H9 (cell line): ENCODE data around the gene ERVK3-1. TPM values are rescaled to one million over a fixed set of nuclear protein-coding genes. Genes with fewer than 3 reads are reported as not detected.

Experiments used
- DNase-seq: peaks from one replicate; pipeline ENCODE4 v3.0.0-alpha.2; 2017
- H2AFZ ChIP-seq: one replicate; pipeline ENCODE4 v1.6.1; 2013; ENCODE audit warnings: mild to moderate bottlenecking, low read length, control low read depth, moderate library complexity
- H2AK5ac ChIP-seq: 2 replicates; pipeline ENCODE4 v1.6.1; 2013; ENCODE audit warnings: low read length, control low read depth, mixed read lengths; ENCODE audit not compliant: insufficient read length
- H2BK120ac ChIP-seq: one replicate; pipeline ENCODE4 v1.6.1; 2013; ENCODE audit warnings: low read depth, mild to moderate bottlenecking, low read length, control low read depth, inconsistent platforms; ENCODE audit not compliant: poor library complexity, severe bottlenecking
- H2BK12ac ChIP-seq: 2 replicates; pipeline ENCODE4 v1.6.1; 2013; ENCODE audit warnings: low read length, control low read depth, mixed read lengths, low read depth; ENCODE audit not compliant: insufficient read length
- H2BK15ac ChIP-seq: 2 replicates; pipeline ENCODE4 v1.6.1; 2013; ENCODE audit warnings: low read depth, low read length, control low read depth
- H2BK20ac ChIP-seq: one replicate; pipeline ENCODE4 v1.6.1; 2013; ENCODE audit warnings: low read depth, mild to moderate bottlenecking, low read length, control low read depth, inconsistent platforms; ENCODE audit not compliant: poor library complexity, severe bottlenecking
- H2BK5ac ChIP-seq: 2 replicates; pipeline ENCODE4 v1.6.1; 2013; ENCODE audit warnings: low read length, control low read depth, mixed read lengths; ENCODE audit not compliant: insufficient read length
- H3K14ac ChIP-seq: 2 replicates; pipeline ENCODE4 v1.6.1; 2013; ENCODE audit warnings: low read length, control low read depth; ENCODE audit not compliant: insufficient read depth
- H3K18ac ChIP-seq: 2 replicates; pipeline ENCODE4 v1.6.1; 2013; ENCODE audit warnings: low read depth, mild to moderate bottlenecking, mixed read lengths, low read length, control low read depth; ENCODE audit not compliant: insufficient read length
- H3K23ac ChIP-seq: 2 replicates; pipeline ENCODE4 v1.6.1; 2013; ENCODE audit warnings: low read length, control low read depth, mixed read lengths, low read depth; ENCODE audit not compliant: insufficient read length
- H3K23me2 ChIP-seq: 2 replicates; pipeline ENCODE4 v1.6.1; 2013; ENCODE audit warnings: low read depth, mild to moderate bottlenecking, mixed read lengths, low read length, control low read depth; ENCODE audit not compliant: insufficient read length, poor library complexity, severe bottlenecking
- H3K27ac ChIP-seq: 2 replicates; pipeline ENCODE4 v1.5.1; 2013; ENCODE audit warnings: low read length, control low read depth, mixed read lengths, low read depth; ENCODE audit not compliant: insufficient read length
- H3K27me3 ChIP-seq: 2 replicates; pipeline ENCODE4 v1.6.1; 2013; ENCODE audit warnings: low read length, control low read depth, inconsistent platforms; ENCODE audit not compliant: insufficient read depth
- H3K4ac ChIP-seq: 2 replicates; pipeline ENCODE4 v1.6.1; 2013; ENCODE audit warnings: low read depth, mild to moderate bottlenecking, control low read depth, inconsistent platforms, low read length, moderate library complexity
- H3K4me1 ChIP-seq: 2 replicates; pipeline ENCODE4 v1.6.1; 2013; ENCODE audit warnings: low read length, control low read depth, inconsistent platforms; ENCODE audit not compliant: insufficient read depth
- H3K4me2 ChIP-seq: 2 replicates; pipeline ENCODE4 v1.6.1; 2013; ENCODE audit warnings: low read length, control low read depth, mixed read lengths; ENCODE audit not compliant: insufficient read length, insufficient read depth
- H3K56ac ChIP-seq: 2 replicates; pipeline ENCODE4 v1.6.1; 2013; ENCODE audit warnings: low read depth, mild to moderate bottlenecking, mixed read lengths, low read length, control low read depth; ENCODE audit not compliant: insufficient read length
- H3K79me1 ChIP-seq: 2 replicates; pipeline ENCODE4 v1.6.1; 2013; ENCODE audit warnings: low read depth, mild to moderate bottlenecking, moderate library complexity, low read length, control low read depth, inconsistent platforms; ENCODE audit not compliant: insufficient read depth, poor library complexity, severe bottlenecking
- H3K79me2 ChIP-seq: 2 replicates; pipeline ENCODE4 v1.6.1; 2013; ENCODE audit warnings: low read length, control low read depth, inconsistent platforms; ENCODE audit not compliant: insufficient read depth
- H3K9ac ChIP-seq: 2 replicates; pipeline ENCODE4 v1.6.1; 2013; ENCODE audit warnings: low read length, control low read depth, mixed read lengths; ENCODE audit not compliant: insufficient read length; ENCODE audit errors: extremely low read depth
- H3K9me3 ChIP-seq: one replicate; pipeline ENCODE4 v1.6.1; 2013; ENCODE audit warnings: low read depth, low read length, inconsistent platforms; ENCODE audit not compliant: control insufficient read depth
- H3T11ph ChIP-seq: one replicate; pipeline ENCODE4 v1.6.1; 2013; ENCODE audit warnings: mild to moderate bottlenecking, low read length, control low read depth, inconsistent platforms
- H4K20me1 ChIP-seq: one replicate; pipeline ENCODE4 v1.6.1; 2013; ENCODE audit not compliant: control insufficient read depth, insufficient read length, insufficient read depth
- H4K5ac ChIP-seq: 2 replicates; pipeline ENCODE4 v1.6.1; 2013; ENCODE audit warnings: low read depth, mild to moderate bottlenecking, mixed read lengths, low read length, control low read depth; ENCODE audit not compliant: insufficient read length
- H4K8ac ChIP-seq: replicated peaks from 2 replicates; pipeline ENCODE4 v1.6.1; 2013; ENCODE audit warnings: low read length, control low read depth, mixed read lengths, low read depth; ENCODE audit not compliant: insufficient read length
- H4K91ac ChIP-seq: 2 replicates; pipeline ENCODE4 v1.6.1; 2013; ENCODE audit warnings: low read depth, mild to moderate bottlenecking, moderate library complexity, mixed read lengths, low read length, control low read depth; ENCODE audit not compliant: insufficient read length
- H3K27ac Mint-ChIP-seq, 3 experiments: 2 replicates in 2 of 3; 3 replicates in 1 of 3; pipeline ENCODE4 v1.8.0; 2020 to 2021; ENCODE audit warnings: mixed read lengths in 3 of 3, mild to moderate bottlenecking in 1 of 3, moderate library complexity in 1 of 3
- H3K27me3 Mint-ChIP-seq: 2 replicates; pipeline ENCODE4 v1.8.0; 2021; ENCODE audit warnings: low read depth, mild to moderate bottlenecking, moderate library complexity, mixed read lengths
- H3K36me3 Mint-ChIP-seq, 3 experiments: 2 replicates in 2 of 3; 3 replicates in 1 of 3; pipeline ENCODE4 v1.8.0; 2020 to 2021; ENCODE audit warnings: low read depth in 3 of 3, mixed read lengths in 3 of 3; ENCODE audit not compliant: insufficient read depth in 1 of 3
- H3K4me1 Mint-ChIP-seq, 2 experiments: 2 replicates each; pipeline ENCODE4 v1.8.0; 2020; ENCODE audit warnings: mixed read lengths in 2 of 2
- H3K4me3 Mint-ChIP-seq, 2 experiments: 2 replicates in 1 of 2; 3 replicates in 1 of 2; pipeline ENCODE4 v1.8.0; 2020 to 2021; ENCODE audit warnings: mild to moderate bottlenecking in 2 of 2, mixed read lengths in 2 of 2, moderate library complexity in 1 of 2
- H3K9me3 Mint-ChIP-seq, 2 experiments: 2 replicates in 1 of 2; 3 replicates in 1 of 2; pipeline ENCODE4 v1.8.0; 2020; ENCODE audit warnings: mild to moderate bottlenecking in 2 of 2, mixed read lengths in 2 of 2, moderate library complexity in 1 of 2
- CTCF ChIP-seq: fragments of 200-600 bp; sonication (generic); conservative IDR thresholded peaks from 3 replicates; pipeline ENCODE4 v1.8.0; 2021; ENCODE audit warnings: antibody characterized with exemption, mild to moderate bottlenecking
- WGBS: extraction: QIAGEN DNeasy Blood & Tissue Kit; methylation state at CpG from one replicate; pipeline ENCODE4 v1.1.7; 2013; ENCODE audit warnings: missing lambda C conversion rate, low lambda C conversion rate, mixed read lengths; ENCODE audit not compliant: insufficient read length; ENCODE audit errors: extremely low coverage; 5-methylcytosine and 5-hydroxymethylcytosine counted together
- total RNA-seq: library from RNA; stranded (reverse); gene quantifications from 2 replicates; pipeline ENCODE4 v1.2.1, GENCODE V29; 2021

Gene ERVK3-1
- total RNA-seq, 1 experiment from 2014 or later = 43.7 TPM

GRCh38 chr19:58307736-58308135, 2.6 kb downstream of the ERVK3-1 start:
- Mint-ChIP-seq H3K36me3 (peaks cover 27 to 55% (median 34%) of the 10 kb centered on the region in 3 experiments), H3K27me3 (no peaks in the 10 kb centered on the region), H3K9me3 (no peaks in the 10 kb centered on the region), H3K4me1 (peaks cover 13 to 21% of the 10 kb centered on the region in 2 experiments), H3K4me3 (no peak overlapping the region; a peak in 1 of 5 replicates), H3K27ac (no peak overlapping the region)
- no CpG with 5 or more reads among the region's 4 CpGs for WGBS
- no peak overlapping the region for H4K91ac ChIP-seq
- H2BK15ac ChIP-seq = no peak overlapping the region
- H3K27ac ChIP-seq = no peak overlapping the region
- H2BK5ac ChIP-seq = no peak overlapping the region
- DNase-seq = no peak
- H3K56ac ChIP-seq = no peak overlapping the region
- H2BK20ac ChIP-seq = no peak overlapping the region
- H3K4me2 ChIP-seq = no peak overlapping the region
- no peak overlapping the region for H4K5ac ChIP-seq
- no peak overlapping the region for H2BK120ac ChIP-seq
- no peaks in the 10 kb centered on the region for H3K9me3 ChIP-seq
- peaks cover 4% of the 10 kb centered on the region for H3K23me2 ChIP-seq
- H3K27me3 ChIP-seq = no peaks in the 10 kb centered on the region
- H3K4me1 ChIP-seq = no peaks in the 10 kb centered on the region
- H3K14ac ChIP-seq = no peak overlapping the region
- no peaks in the 10 kb centered on the region for H3K79me1 ChIP-seq
- no peak overlapping the region for H2AFZ ChIP-seq
- no peak overlapping the region for H2AK5ac ChIP-seq
- no peak overlapping the region for H4K8ac ChIP-seq
- H3T11ph ChIP-seq = no peak overlapping the region
- H3K18ac ChIP-seq = no peak overlapping the region
- H3K79me2 ChIP-seq = no peaks in the 10 kb centered on the region
- H4K20me1 ChIP-seq = no peaks in the 10 kb centered on the region
- no peak overlapping the region for H3K4ac ChIP-seq
- TF ChIP-seq CTCF = no peak
- H3K23ac ChIP-seq = no peak overlapping the region
- no peak overlapping the region for H3K9ac ChIP-seq
- no peak overlapping the region for H2BK12ac ChIP-seq
